Activated CD4-positive, alpha-beta T cell treated with anti-CD3 and anti-CD28 coated beads for 36 hours (primary cell): ENCODE data around the gene ITFG2. TPM values are rescaled to one million over a fixed set of nuclear protein-coding genes. Genes with fewer than 3 reads are reported as not detected.
A peak's percentile ranks its signal among the peaks of the same experiment; 100 is the strongest.
"Not testable (repeated sequence)": the region's sequence is repeated elsewhere in the genome, so short reads cannot be mapped to it uniquely, and the experiment has no call there.

ENCODE experiments used
- ATAC-seq: fragments of 200-7000 bp; cut with Tn5 transposase; one replicate; pipeline ENCODE4 v1.10.0; 2021; ENCODE audit warnings: mild to moderate bottlenecking, moderate library complexity
- CTCF ChIA-PET: fragments of 350-600 bp; sonication (Branson Sonifier 250); formaldehyde crosslinking; loops from one replicate; lab custom pipeline; 2021; ENCODE audit warnings: antibody characterized with exemption; lab: Charles Lee
- POLR2A ChIA-PET: fragments of 350-600 bp; sonication (Branson Sonifier 250); formaldehyde crosslinking; loops from one replicate; lab custom pipeline; 2021; ENCODE audit warnings: antibody characterized with exemption, inconsistent platforms; lab: Charles Lee
- DNase-seq: peaks from one replicate; pipeline ENCODE4 v3.0.0-alpha.2; 2020
- H3K27ac Mint-ChIP-seq: one replicate; pipeline ENCODE4 v1.8.0; 2021; ENCODE audit warnings: mixed read lengths
- H3K27me3 Mint-ChIP-seq: one replicate; pipeline ENCODE4 v1.8.0; 2021; ENCODE audit warnings: mixed read lengths
- H3K36me3 Mint-ChIP-seq: one replicate; pipeline ENCODE4 v1.8.0; 2021; ENCODE audit warnings: low read depth, mixed read lengths
- H3K4me1 Mint-ChIP-seq: one replicate; pipeline ENCODE4 v1.8.0; 2021; ENCODE audit warnings: mixed read lengths
- H3K4me3 Mint-ChIP-seq: one replicate; pipeline ENCODE4 v1.8.0; 2021; ENCODE audit warnings: mild to moderate bottlenecking, moderate library complexity, mixed read lengths
- H3K9me3 Mint-ChIP-seq: one replicate; pipeline ENCODE4 v1.8.0; 2021; ENCODE audit warnings: low read depth, mixed read lengths
- intact Hi-C, 2 experiments: fragments of 100-400 bp; cut with DNase I in 1 of 2; cut with micrococcal nuclease in 1 of 2; formaldehyde crosslinking; loops; one replicate each; pipeline versions ENCODE4 v1.14.2 to v1.15.1; 2022 to 2024; cut with DNase I, micrococcal nuclease
- total RNA-seq, 2 experiments: library from RNA; stranded (reverse); gene quantifications; one replicate each; pipeline ENCODE4 v1.2.3, GENCODE V29; 2021

ITFG2 gene
- total RNA-seq, 2 experiments from 2014 or later = 28.0 to 35.3 TPM

- DNase-seq, H3K4me1 Mint-ChIP-seq, H3K9me3 Mint-ChIP-seq, POLR2A ChIA-PET, H3K4me3 Mint-ChIP-seq, intact Hi-C loops, H3K27ac Mint-ChIP-seq, H3K27me3 Mint-ChIP-seq, ATAC-seq: not testable (repeated sequence)
- peaks cover 76% of the 10 kb centered on the region for H3K36me3 Mint-ChIP-seq
- CTCF ChIA-PET = interaction anchor here (1.7 to 2.9 kb wide), 2 partner anchors 9 to 18 kb away, joined by 4 to 14 read pairs; no protein-coding TSS in a partner anchor
Measured at GRCh38 chr12:2863402-2863801, 50.9 kb downstream of the ITFG2 start.

- CTCF ChIA-PET = interaction anchor here (0.6 to 2.9 kb wide), 5 partner anchors 10 to 85 kb away, joined by 3 to 14 read pairs (median 3); no protein-coding TSS in a partner anchor
- no peak for ATAC-seq
- intact Hi-C loops = no loop called here
Measured at GRCh38 chr12:2864198-2864597, 51.7 kb downstream of the ITFG2 start.

GRCh38 chr12:2868986-2869632, 56.6 kb downstream of the ITFG2 start:
- peak overlapping the region; percentile 85 for H3K27ac Mint-ChIP-seq
- not testable (repeated sequence) for H3K9me3 Mint-ChIP-seq, ATAC-seq, DNase-seq, H3K4me3 Mint-ChIP-seq, H3K27me3 Mint-ChIP-seq
- peaks cover 13% of the 10 kb centered on the region for H3K4me1 Mint-ChIP-seq
- CTCF ChIA-PET = interaction anchor here (0.7 to 1.2 kb wide), 2 partner anchors 11 to 34 kb away, joined by 4 to 5 read pairs; no protein-coding TSS in a partner anchor
- intact Hi-C loops = loop anchor here in 1 of 2 experiments (1.0 to 2.0 kb wide), 3 partner anchors 8 to 56 kb away; partner anchors contain the start of genes FOXM1, ITFG2, RHNO1 and TULP3
- POLR2A ChIA-PET = interaction anchor here (1.7 kb wide), 1 partner anchor 8 kb away, joined by 10 read pairs; the partner anchor contains the start of genes FOXM1 and RHNO1
- peaks cover 64% of the 10 kb centered on the region for H3K36me3 Mint-ChIP-seq

More at GRCh38 chr12:2864198-2864597, 51.7 kb downstream of the ITFG2 start:
- Mint-ChIP-seq H3K36me3 (peaks cover 80% of the 10 kb centered on the region), H3K27ac (no peak overlapping the region), H3K4me3 (no peak overlapping the region), H3K4me1 (peaks cover 13% of the 10 kb centered on the region), H3K9me3 (no peaks in the 10 kb centered on the region), H3K27me3 (no peaks in the 10 kb centered on the region)
- POLR2A ChIA-PET = no interaction called here
- DNase-seq = no peak

Other genes with a start within 250 kb of the ITFG2 start
- 100 to 1,000 TPM; 129 to 182 TPM for gene FKBP4, start 17.7 kb upstream of the ITFG2 start, total RNA-seq
- not detected for gene NRIP2, start 22.4 kb downstream of the ITFG2 start, total RNA-seq
- gene TEX52, start 44.4 kb downstream of the ITFG2 start, total RNA-seq = under 1 TPM in 1 of 2 experiments, not detected in 1; 0.16 TPM
- 10 to 100 TPM; 74.5 to 92.3 TPM for gene FOXM1, start 64.5 kb downstream of the ITFG2 start, total RNA-seq
- gene RHNO1, start 64.6 kb downstream of the ITFG2 start, total RNA-seq = 10 to 100 TPM; 61.1 to 91.4 TPM
- 1 to 10 TPM; 5.9 to 7.3 TPM for gene TULP3, start 78.2 kb downstream of the ITFG2 start, total RNA-seq
- 1 to 10 TPM; 7.2 to 9.0 TPM for gene TEAD4, start 146.7 kb downstream of the ITFG2 start, total RNA-seq